Daoy (cell line): Measurements from ENCODE around the gene THSD7A. TPM values are rescaled to one million over a fixed set of nuclear protein-coding genes. Genes with fewer than 3 reads are reported as not detected.

Source experiments
- DNase-seq: peaks from one replicate; pipeline ENCODE4 v3.0.0-alpha.2; 2015; ENCODE audit warnings: low read depth
- total RNA-seq: library from RNA; depleted of rRNA; stranded (reverse); fragments of >200 nt; shearing (Covaris generic); gene quantifications from 2 replicates; pipeline ENCODE4 v1.2.3, GENCODE V29; 2014

Gene THSD7A
- total RNA-seq, 1 experiment from 2014 or later = 0.11 TPM

GRCh38 chr7:11749629-11750028 is 82.4 kb downstream of the THSD7A start:
- no peak for DNase-seq

GRCh38 chr7:11748884-11749283 is 83.1 kb downstream of the THSD7A start:
- no peak for DNase-seq

- DNase-seq = no peak
Observed at GRCh38 chr7:11747715-11748485, 84.1 kb downstream of the THSD7A start.

GRCh38 chr7:11746591-11746990 is 85.4 kb downstream of the THSD7A start:
- DNase-seq = no peak

- no peak for DNase-seq
Observed at GRCh38 chr7:11743548-11743947, 88.5 kb downstream of the THSD7A start.

GRCh38 chr7:11743016-11743415 is 89.0 kb downstream of the THSD7A start:
- DNase-seq = no peak

- no peak for DNase-seq
Observed at GRCh38 chr7:11742496-11742895, 89.5 kb downstream of the THSD7A start.

- DNase-seq = no peak
Observed at GRCh38 chr7:11737723-11738122, 94.3 kb downstream of the THSD7A start.

- no peak for DNase-seq
Observed at GRCh38 chr7:11732207-11732606, 99.8 kb downstream of the THSD7A start.

GRCh38 chr7:11730725-11731124 is 101.3 kb downstream of the THSD7A start:
- DNase-seq = no peak

- no peak for DNase-seq
Observed at GRCh38 chr7:11727864-11728263, 104.1 kb downstream of the THSD7A start.

GRCh38 chr7:11726794-11727155 is 105.2 kb downstream of the THSD7A start:
- peak; percentile 30 for DNase-seq

- no peak for DNase-seq
Observed at GRCh38 chr7:11726001-11726793, 105.8 kb downstream of the THSD7A start.

- peak; percentile 71 for DNase-seq
Observed at GRCh38 chr7:11716185-11716584, 115.8 kb downstream of the THSD7A start.

- no peak for DNase-seq
Observed at GRCh38 chr7:11714676-11715075, 117.3 kb downstream of the THSD7A start.

- DNase-seq = no peak
Observed at GRCh38 chr7:11714205-11714604, 117.8 kb downstream of the THSD7A start.

- no peak for DNase-seq
Observed at GRCh38 chr7:11713352-11713751, 118.6 kb downstream of the THSD7A start.

- no peak for DNase-seq
Observed at GRCh38 chr7:11710377-11710776, 121.6 kb downstream of the THSD7A start.

GRCh38 chr7:11709196-11709595 is 122.8 kb downstream of the THSD7A start:
- no peak for DNase-seq

GRCh38 chr7:11707606-11708193 is 124.3 kb downstream of the THSD7A start:
- DNase-seq = no peak

GRCh38 chr7:11706666-11707605 is 125.1 kb downstream of the THSD7A start:
- DNase-seq = no peak

- no peak for DNase-seq
Observed at GRCh38 chr7:11703829-11704228, 128.2 kb downstream of the THSD7A start.
